HG02623 (cell line): Measurements from ENCODE around the gene ACAD9.

Source experiments
- ATAC-seq: cut with Tn5 transposase; IDR thresholded peaks from one replicate; pipeline ENCODE4 v1.9.1; 2021; ENCODE audit warnings: moderate library complexity; ENCODE audit not compliant: unreplicated experiment

Gene ACAD9

DNA sequence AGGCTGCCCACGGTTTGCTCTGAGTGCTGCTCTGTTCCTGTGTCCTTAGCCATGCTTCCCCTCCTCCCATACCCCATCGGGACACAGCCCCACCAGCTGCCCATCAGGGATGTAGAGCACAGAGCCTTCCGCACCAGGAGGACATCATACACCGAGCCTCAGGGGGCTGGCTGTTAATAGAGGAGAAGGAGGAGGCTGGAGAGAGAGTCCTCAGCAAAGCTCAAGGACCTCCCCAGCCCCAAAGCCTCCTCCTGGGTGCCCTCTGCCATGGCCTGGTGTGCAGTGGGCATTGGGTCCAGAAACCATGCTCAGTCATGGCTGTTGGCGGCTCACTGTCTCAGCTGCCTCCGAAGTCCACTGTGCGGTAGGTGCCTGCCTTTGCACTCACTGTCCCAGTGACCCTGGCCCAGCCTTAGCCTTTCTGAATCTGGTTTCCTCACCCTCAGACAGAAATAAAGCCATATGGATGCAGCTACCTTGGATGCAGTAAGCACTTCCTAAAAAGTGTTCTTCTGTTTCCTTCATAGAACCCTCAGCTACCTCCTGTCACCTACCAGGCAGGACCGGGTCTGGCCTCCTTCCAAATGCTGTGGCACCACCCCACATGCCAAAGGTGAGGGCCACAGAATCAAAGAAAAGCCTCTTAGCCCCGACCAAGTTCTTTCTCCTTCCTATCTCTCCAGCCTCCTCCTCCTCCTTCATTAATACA, 53.9 kb downstream of the ACAD9 start:
- no peak for ATAC-seq

- no peak for ATAC-seq
Observed at GRCh38 chr3:128933922-128934253, 54.5 kb downstream of the ACAD9 start.

- ATAC-seq, result no peak
Observed at GRCh38 chr3:128935922-128936321, 56.5 kb downstream of the ACAD9 start.

GRCh38 chr3:128936341-128936740, 56.9 kb downstream of the ACAD9 start:
- ATAC-seq, result no peak

DNA sequence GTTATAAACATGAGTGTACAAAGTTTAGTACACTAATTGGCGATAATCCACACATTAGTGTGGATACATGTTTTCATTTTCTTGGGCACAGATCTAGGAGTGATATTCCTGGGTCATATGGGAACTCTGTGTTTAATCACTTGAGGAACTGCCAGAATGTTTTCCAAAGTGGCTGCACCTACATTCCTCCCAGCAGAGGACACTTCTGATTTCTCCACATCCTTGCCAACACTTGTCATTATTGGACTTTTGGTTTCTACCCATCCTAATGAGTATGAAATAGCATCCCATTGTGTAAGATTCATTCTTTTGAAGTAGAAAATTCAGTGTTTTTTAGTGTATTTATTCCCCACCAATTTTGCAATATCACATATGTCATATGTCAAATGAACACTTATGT, 60.8 kb downstream of the ACAD9 start:
- no peak for ATAC-seq

GRCh38 chr3:128942161-128942952, 62.9 kb downstream of the ACAD9 start:
- ATAC-seq, result no peak

DNA sequence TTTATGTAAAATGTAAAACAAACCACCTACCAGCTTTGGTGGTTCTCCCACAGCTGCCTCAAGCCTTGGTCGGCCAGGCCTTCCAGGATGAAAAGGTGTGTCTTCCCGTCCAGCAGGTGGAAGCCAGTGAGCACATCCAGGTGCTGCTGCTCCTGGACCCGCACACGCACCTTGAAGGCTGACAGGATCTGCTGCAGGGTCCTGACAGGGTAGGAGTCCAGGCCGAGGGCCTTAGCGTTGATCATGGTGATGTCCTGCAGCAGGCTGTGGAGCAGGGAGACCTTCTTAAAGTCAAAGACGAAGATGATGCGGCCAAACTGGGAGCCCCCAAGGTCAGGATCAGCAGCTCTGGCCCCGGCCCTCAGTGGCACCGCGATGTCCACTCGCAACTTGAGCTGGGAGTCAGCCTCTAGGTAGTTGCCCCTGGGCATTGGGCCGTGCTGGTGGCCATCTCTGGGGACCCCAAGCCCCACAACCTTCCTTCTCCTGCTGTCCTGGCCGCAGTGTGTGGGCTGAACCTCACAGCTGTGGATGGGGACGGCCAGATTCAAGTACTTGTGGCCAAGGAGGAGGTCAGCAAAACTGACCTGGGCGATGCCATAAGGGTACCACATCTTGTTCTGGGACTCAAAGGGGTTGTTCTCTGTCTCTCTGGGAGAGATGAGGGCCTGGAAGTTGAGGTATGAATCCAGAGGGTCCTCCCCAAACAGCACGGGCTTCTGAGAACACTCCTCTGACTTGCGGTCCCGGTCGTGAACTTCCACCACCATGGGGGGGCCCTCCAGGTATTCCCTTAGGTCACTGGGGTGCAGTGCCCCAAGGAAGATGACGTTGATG, 65.8 kb downstream of the ACAD9 start:
- ATAC-seq, result no peak

- ATAC-seq, result no peak
Observed at GRCh38 chr3:128945878-128946175, 66.4 kb downstream of the ACAD9 start.

GRCh38 chr3:128946411-128946810, 67.0 kb downstream of the ACAD9 start:
- ATAC-seq, result no peak

GRCh38 chr3:128949158-128949557, 69.7 kb downstream of the ACAD9 start:
- no peak for ATAC-seq

DNA sequence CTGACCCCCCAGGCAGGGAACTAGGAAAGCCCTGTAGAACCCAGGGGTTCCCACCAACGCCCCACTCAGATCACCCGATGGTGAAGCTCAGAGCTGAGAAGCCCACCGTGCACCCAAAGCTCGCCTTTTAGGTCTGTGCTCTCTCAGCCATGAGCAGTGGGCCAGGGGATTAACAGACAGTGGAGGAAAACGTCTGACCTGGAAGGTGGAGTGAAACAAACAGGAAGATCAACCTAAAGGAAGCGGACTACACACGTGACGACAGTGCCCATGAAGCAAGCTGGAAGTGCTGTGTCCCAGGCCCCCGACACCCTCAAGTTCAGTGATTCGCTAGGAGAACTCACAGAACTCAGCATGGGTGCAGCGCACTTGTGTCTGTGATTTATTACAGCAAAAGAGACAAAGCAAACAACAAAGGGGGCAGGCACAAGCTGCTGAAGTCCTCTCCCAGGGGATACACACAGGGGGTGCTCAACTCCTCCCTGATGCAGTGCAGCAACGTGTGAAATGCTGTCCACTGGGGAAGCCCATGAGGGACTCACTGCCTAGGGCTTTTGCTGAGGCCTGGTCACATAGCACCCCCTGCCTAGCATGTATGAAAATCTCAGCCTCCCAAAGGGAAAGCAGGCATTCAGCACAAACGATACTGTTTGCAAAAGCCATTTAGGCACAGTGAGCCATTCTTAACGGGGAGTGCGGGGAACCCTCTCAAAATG, 71.0 kb downstream of the ACAD9 start:
- ATAC-seq, result no peak

GRCh38 chr3:128956440-128956839, 77.0 kb downstream of the ACAD9 start:
- no peak for ATAC-seq
